Activated naive CD8-positive, alpha-beta T cell treated with anti-CD3 and anti-CD28 coated beads, Interleukin-2, amount 50 U/mL, for 24 hours (primary cell): ENCODE results near the gene ERP44.
"Not testable (repeated sequence)": the region's sequence is repeated elsewhere in the genome, so short reads cannot be mapped to it uniquely, and the experiment has no call there.

Experiments
- ATAC-seq: fragments of 150-1000 bp; cut with Tn5 transposase; one replicate; pipeline ENCODE4 v1.10.0; 2021
- DNase-seq: peaks from one replicate; pipeline ENCODE4 v3.0.0; 2021
- H3K27ac Mint-ChIP-seq: one replicate; pipeline ENCODE4 v1.8.0; 2021; ENCODE audit warnings: mild to moderate bottlenecking, mixed read lengths
- H3K27me3 Mint-ChIP-seq: one replicate; pipeline ENCODE4 v1.8.0; 2021; ENCODE audit warnings: mixed read lengths
- H3K36me3 Mint-ChIP-seq: one replicate; pipeline ENCODE4 v1.8.0; 2021; ENCODE audit warnings: low read depth, mixed read lengths
- H3K4me1 Mint-ChIP-seq: one replicate; pipeline ENCODE4 v1.8.0; 2021; ENCODE audit warnings: mixed read lengths
- H3K4me3 Mint-ChIP-seq: one replicate; pipeline ENCODE4 v1.8.0; 2021; ENCODE audit warnings: mild to moderate bottlenecking, moderate library complexity, mixed read lengths
- H3K9me3 Mint-ChIP-seq: one replicate; pipeline ENCODE4 v1.8.0; 2021; ENCODE audit warnings: mixed read lengths

ERP44 gene

GRCh38 chr9:100112677-100113336, 14.0 kb upstream of the ERP44 start:
- Mint-ChIP-seq H3K36me3 (peaks cover 20% of the 10 kb centered on the region), H3K9me3 (no peaks in the 10 kb centered on the region)
- DNase-seq: no peak

DNA sequence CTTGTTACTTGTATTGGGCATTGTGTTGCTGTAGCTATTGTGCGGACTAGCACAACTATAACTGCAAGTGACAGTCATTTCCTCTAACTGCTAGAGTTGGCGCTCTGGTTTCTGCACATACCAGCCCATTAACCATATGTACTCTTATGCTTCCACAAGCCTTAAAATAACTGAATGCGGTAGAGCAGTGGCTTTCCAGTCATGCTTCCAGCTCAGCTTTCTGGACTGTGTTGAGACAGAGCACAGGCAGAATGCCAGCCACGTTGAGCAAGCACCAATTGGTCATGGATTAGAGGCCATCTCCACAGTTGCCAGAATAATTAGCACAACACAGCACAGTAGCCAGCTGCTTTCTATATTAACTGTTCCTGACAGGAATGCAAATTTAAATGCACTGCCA, 12.4 kb upstream of the ERP44 start:
- Mint-ChIP-seq H3K27me3 (no peaks in the 10 kb centered on the region), H3K4me3 (no peak overlapping the region), H3K27ac (no peak overlapping the region), H3K4me1 (peaks cover 9% of the 10 kb centered on the region), H3K36me3 (peaks cover 20% of the 10 kb centered on the region), H3K9me3 (no peaks in the 10 kb centered on the region)
- DNase-seq (no peak), ATAC-seq (no peak)

More at GRCh38 chr9:100112677-100113336, 14.0 kb upstream of the ERP44 start:
- Mint-ChIP-seq H3K27me3 (no peaks in the 10 kb centered on the region), H3K27ac (no peak overlapping the region), H3K4me1 (peaks cover 9% of the 10 kb centered on the region), H3K4me3 (no peak overlapping the region)
- ATAC-seq: no peak

DNA sequence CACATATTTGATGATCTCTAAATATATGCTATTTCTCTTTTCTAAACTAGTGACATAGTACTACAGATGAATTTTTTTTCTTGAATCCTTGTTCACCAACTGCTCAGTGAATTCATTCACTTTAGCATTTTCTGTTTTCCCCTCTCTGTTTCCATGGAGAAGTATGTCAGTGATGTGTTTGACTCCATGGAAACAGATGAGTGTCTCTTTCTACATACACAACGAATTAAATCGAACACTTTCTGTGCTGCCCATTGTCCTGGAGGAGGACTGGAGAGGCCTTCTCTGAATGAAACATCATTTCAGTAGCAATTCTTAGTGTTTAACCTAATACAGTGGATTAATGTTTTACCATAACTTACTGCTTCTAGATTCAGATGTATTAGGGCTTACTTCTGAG, 9.8 kb upstream of the ERP44 start:
- Mint-ChIP-seq H3K27ac (no peak overlapping the region), H3K4me1 (peaks cover 8% of the 10 kb centered on the region), H3K9me3 (no peaks in the 10 kb centered on the region), H3K36me3 (peaks cover 15% of the 10 kb centered on the region), H3K4me3 (no peak overlapping the region), H3K27me3 (no peaks in the 10 kb centered on the region)
- DNase-seq: no peak
- no peak for ATAC-seq

DNA sequence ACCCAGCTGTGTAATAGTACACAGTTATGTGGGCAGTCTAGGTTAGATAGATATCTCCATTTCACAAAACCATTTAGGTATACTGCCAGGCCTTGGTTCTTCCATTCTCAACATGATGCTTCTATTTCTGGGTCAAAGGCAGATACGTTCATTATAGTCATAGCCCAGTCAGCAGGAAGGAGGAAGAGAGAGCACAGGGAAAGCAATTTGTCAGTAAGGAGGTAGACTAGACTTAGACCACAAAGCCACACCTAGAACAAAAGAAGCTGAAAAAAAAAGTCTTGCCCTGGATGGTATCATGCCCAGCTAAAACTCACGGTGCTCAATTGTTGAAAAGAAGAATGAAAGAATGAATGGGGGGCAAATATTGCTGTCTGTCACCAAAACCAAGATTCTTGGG, 7.8 kb upstream of the ERP44 start:
- peak; percentile 35 for ATAC-seq
- DNase-seq: no peak

GRCh38 chr9:100105861-100106260, 7.1 kb upstream of the ERP44 start:
- Mint-ChIP-seq H3K27me3 (no peaks in the 10 kb centered on the region), H3K36me3 (peaks cover 16% of the 10 kb centered on the region), H3K4me3 (no peak overlapping the region), H3K4me1 (peaks cover 4% of the 10 kb centered on the region), H3K27ac (no peak overlapping the region), H3K9me3 (no peaks in the 10 kb centered on the region)
- ATAC-seq (peak; percentile 77), DNase-seq (no peak)

More for the DNA sequence above, 7.8 kb upstream of the ERP44 start:
- H3K9me3 Mint-ChIP-seq: no peaks in the 10 kb centered on the region
- peaks cover 16% of the 10 kb centered on the region for H3K36me3 Mint-ChIP-seq
- H3K4me1 Mint-ChIP-seq: peaks cover 4% of the 10 kb centered on the region
- no peaks in the 10 kb centered on the region for H3K27me3 Mint-ChIP-seq
- no peak overlapping the region for H3K27ac Mint-ChIP-seq
- H3K4me3 Mint-ChIP-seq: no peak overlapping the region

DNA sequence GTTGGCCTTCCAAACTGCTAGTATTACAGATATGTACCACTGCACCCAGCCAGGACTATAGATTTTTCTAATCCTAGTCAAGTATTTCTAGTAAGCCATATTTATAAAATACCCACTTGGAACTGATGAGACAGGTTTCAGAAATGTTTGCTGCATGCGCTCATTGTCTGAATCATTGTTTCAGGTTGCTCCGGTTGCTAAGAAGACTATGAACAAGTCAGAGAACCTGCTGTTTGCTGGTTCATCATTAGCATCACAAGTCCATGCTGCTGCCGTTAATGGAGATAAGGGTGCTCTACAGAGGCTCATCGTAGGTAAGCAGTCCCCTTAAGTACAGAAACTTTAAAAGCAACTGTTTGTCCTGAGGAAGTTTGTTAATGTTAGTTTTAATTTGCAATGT, 5.5 kb upstream of the ERP44 start:
- ATAC-seq (no peak), DNase-seq (no peak)
- Mint-ChIP-seq H3K36me3 (peaks cover 12% of the 10 kb centered on the region), H3K4me3 (no peak overlapping the region), H3K27ac (no peak overlapping the region), H3K9me3 (no peaks in the 10 kb centered on the region), H3K4me1 (peaks cover 9% of the 10 kb centered on the region), H3K27me3 (no peaks in the 10 kb centered on the region)

DNA sequence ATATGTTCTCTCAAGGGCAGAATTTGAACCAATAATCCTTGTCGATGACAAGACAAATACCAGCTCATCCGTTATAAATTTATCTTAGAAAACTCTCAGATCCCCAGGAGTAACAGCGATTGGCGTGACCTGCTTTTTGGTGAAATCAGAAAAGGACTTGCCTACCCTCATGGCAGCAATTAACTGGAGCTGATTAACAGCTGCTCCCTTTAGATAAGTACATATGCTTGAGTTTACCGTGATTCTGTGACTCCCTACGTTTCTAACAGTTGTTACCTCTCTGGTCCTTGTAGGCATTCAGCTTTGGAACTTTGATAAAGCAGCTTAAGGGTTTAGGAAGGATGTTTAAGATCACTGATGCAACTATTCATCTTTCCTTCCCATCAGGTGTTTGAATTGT, 2.8 kb upstream of the ERP44 start:
- ATAC-seq (no peak), DNase-seq (no peak)
- H3K9me3 Mint-ChIP-seq: no peaks in the 10 kb centered on the region
- H3K36me3 Mint-ChIP-seq: peaks cover 5% of the 10 kb centered on the region
- H3K4me3 Mint-ChIP-seq: no peak overlapping the region
- H3K27ac Mint-ChIP-seq: no peak overlapping the region
- peaks cover 20% of the 10 kb centered on the region for H3K4me1 Mint-ChIP-seq
- no peaks in the 10 kb centered on the region for H3K27me3 Mint-ChIP-seq

- H3K27me3 Mint-ChIP-seq: no peaks in the 10 kb centered on the region
- peaks cover 5% of the 10 kb centered on the region for H3K36me3 Mint-ChIP-seq
- DNase-seq (no peak), ATAC-seq (no peak)
- H3K4me1 Mint-ChIP-seq: peaks cover 30% of the 10 kb centered on the region
- H3K4me3 Mint-ChIP-seq: peak overlapping the region; percentile 99
- peak overlapping the region; percentile 89 for H3K27ac Mint-ChIP-seq
- H3K9me3 Mint-ChIP-seq: no peaks in the 10 kb centered on the region
These were observed 1.4 kb upstream of the ERP44 start for GRCh38 chr9:100100146-100100667.

- H3K27me3 Mint-ChIP-seq: no peaks in the 10 kb centered on the region
- ATAC-seq (no peak), DNase-seq (peak; percentile 23)
- H3K4me1 Mint-ChIP-seq: peaks cover 31% of the 10 kb centered on the region
- peak overlapping the region; percentile 99 for H3K4me3 Mint-ChIP-seq
- H3K27ac Mint-ChIP-seq: peak overlapping the region; percentile 89
- peaks cover 4% of the 10 kb centered on the region for H3K36me3 Mint-ChIP-seq
- H3K9me3 Mint-ChIP-seq: no peaks in the 10 kb centered on the region
These were observed 882 bp upstream of the ERP44 start for GRCh38 chr9:100099722-100100042.

GRCh38 chr9:100098046-100098886, 534 bp downstream of the ERP44 start:
- Mint-ChIP-seq H3K9me3 (no peaks in the 10 kb centered on the region), H3K4me3 (peak overlapping the region; percentile 99), H3K27me3 (no peaks in the 10 kb centered on the region), H3K4me1 (peaks cover 38% of the 10 kb centered on the region), H3K27ac (peak overlapping the region; percentile 89), H3K36me3 (peaks cover 4% of the 10 kb centered on the region)
- DNase-seq (peak; percentile 44), ATAC-seq (no peak)

- H3K27me3 Mint-ChIP-seq: no peaks in the 10 kb centered on the region
- no peak overlapping the region for H3K27ac Mint-ChIP-seq
- H3K4me1 Mint-ChIP-seq: peaks cover 54% of the 10 kb centered on the region
- no peak for DNase-seq
- no peaks in the 10 kb centered on the region for H3K9me3 Mint-ChIP-seq
- H3K36me3 Mint-ChIP-seq: peaks cover 1% of the 10 kb centered on the region
- no peak for ATAC-seq
- peak overlapping the region; percentile 2 for H3K4me3 Mint-ChIP-seq
These were observed 2.4 kb downstream of the ERP44 start for GRCh38 chr9:100096378-100096916.

DNA sequence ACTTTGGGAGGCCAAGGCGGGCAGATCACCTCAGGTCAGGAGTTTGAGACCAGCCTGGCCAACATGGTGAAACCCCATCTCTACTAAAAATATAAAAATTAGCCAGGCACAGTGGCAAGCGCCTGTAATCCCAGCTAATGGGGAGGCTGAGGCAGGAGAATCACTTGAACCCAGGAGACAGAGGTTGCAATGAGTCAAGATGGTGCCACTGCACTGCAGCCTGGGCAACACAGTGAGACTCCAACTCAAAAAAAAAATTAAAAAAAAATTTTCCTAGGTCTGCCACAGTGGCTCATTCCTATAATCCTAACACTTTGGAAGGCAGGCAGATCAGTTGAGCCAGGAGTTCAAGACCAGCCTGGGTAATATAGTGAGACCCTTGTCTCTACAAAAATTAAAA, 4.4 kb downstream of the ERP44 start:
- not testable (repeated sequence) for H3K36me3 Mint-ChIP-seq, H3K27me3 Mint-ChIP-seq, H3K9me3 Mint-ChIP-seq, DNase-seq, H3K4me3 Mint-ChIP-seq, H3K27ac Mint-ChIP-seq, ATAC-seq
- peaks cover 53% of the 10 kb centered on the region for H3K4me1 Mint-ChIP-seq

GRCh38 chr9:100092066-100092465, 6.7 kb downstream of the ERP44 start:
- no peak overlapping the region for H3K4me3 Mint-ChIP-seq
- H3K9me3 Mint-ChIP-seq: no peaks in the 10 kb centered on the region
- no peaks in the 10 kb centered on the region for H3K27me3 Mint-ChIP-seq
- peaks cover 63% of the 10 kb centered on the region for H3K4me1 Mint-ChIP-seq
- no peak overlapping the region for H3K27ac Mint-ChIP-seq
- peaks cover 1% of the 10 kb centered on the region for H3K36me3 Mint-ChIP-seq
- DNase-seq (no peak), ATAC-seq (no peak)

DNA sequence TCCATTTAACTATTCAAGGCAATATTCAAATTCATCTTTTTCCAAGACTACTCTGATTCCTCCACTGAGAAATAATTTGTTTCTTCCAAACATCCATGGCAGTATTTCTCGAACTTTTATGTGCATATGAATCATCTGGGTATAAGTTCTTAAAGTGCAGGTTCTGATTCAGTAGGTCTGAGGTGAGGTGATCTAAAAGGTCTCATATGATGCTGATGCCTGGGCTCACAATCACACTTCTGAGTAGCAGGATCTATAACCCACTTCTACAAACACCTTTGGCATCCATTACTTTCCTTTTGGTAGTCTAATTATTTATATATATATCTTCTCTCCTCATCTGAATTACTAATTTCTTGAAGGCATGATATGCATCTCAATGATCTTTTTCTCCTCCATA, 7.2 kb downstream of the ERP44 start:
- no peak overlapping the region for H3K27ac Mint-ChIP-seq
- H3K9me3 Mint-ChIP-seq: no peaks in the 10 kb centered on the region
- ATAC-seq: no peak
- H3K27me3 Mint-ChIP-seq: no peaks in the 10 kb centered on the region
- H3K4me1 Mint-ChIP-seq: peaks cover 64% of the 10 kb centered on the region
- no peak overlapping the region for H3K4me3 Mint-ChIP-seq
- H3K36me3 Mint-ChIP-seq: peaks cover 1% of the 10 kb centered on the region
- no peak for DNase-seq

- Mint-ChIP-seq H3K27me3 (no peaks in the 10 kb centered on the region), H3K27ac (no peak overlapping the region), H3K36me3 (peaks cover 1% of the 10 kb centered on the region), H3K9me3 (no peaks in the 10 kb centered on the region), H3K4me3 (no peak overlapping the region), H3K4me1 (peaks cover 65% of the 10 kb centered on the region)
- ATAC-seq: no peak
- no peak for DNase-seq
These were observed 7.9 kb downstream of the ERP44 start for GRCh38 chr9:100090880-100091279.
